Stimulated activated CD4-positive, alpha-beta T cell treated with anti-CD3 and anti-CD28 coated beads, Interleukin-2, amount 100 ng/mL, for 48 hours (primary cell): ENCODE measurements around the gene KIAA1586.
"Not testable (repeated sequence)": the region's sequence is repeated elsewhere in the genome, so short reads cannot be mapped to it uniquely, and the experiment has no call there.

ENCODE experiments used
- DNase-seq, 2 donors: peaks; one replicate each; pipeline ENCODE4 v3.0.0-alpha.2; 2020

The KIAA1586 gene

DNA sequence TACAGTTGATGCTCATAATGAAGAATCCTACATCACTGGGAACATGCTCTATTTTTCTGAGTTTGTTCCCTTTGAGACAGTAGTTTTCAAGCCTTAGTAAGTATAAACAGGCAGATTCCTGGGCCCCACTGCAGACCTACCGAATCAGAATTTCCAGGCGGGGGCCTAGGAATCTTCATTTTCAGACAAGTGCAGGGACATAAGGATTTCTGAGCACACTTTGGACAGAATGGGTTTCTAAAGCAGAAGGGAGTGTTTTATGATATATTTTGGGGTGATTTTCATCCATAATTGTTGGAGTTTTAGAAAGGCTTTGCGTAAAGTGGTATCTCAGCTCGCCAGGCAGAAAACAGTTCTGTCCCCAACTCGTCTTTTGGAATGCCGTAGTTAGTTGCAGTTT lies 1.4 kb downstream of the KIAA1586 start:
- DNase-seq = not testable (repeated sequence)

- DNase-seq = no peak
Observed at GRCh38 chr6:57048577-57048976, 2.1 kb downstream of the KIAA1586 start.

DNA sequence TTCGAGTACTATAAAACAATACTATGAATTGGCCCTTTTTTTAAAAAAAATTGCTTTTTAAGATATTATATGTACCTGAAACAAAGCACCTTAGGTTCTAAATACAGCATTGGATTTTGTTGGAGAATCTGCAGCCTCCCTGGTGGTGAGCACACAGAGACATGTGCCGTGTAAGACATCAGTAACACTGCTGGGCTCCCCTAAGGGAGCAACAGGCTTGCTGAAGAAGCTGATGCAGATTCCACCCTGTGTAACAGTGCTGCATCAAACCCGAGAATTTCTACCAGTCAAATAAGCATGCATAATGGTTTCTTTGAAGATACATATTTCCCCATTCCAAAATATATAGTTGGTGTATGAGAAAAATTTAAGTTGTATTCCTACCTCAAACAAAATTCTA lies 17.4 kb downstream of the KIAA1586 start:
- DNase-seq = no peak

- no peak for DNase-seq
Observed at GRCh38 chr6:57064809-57065208, 18.3 kb downstream of the KIAA1586 start.

DNA sequence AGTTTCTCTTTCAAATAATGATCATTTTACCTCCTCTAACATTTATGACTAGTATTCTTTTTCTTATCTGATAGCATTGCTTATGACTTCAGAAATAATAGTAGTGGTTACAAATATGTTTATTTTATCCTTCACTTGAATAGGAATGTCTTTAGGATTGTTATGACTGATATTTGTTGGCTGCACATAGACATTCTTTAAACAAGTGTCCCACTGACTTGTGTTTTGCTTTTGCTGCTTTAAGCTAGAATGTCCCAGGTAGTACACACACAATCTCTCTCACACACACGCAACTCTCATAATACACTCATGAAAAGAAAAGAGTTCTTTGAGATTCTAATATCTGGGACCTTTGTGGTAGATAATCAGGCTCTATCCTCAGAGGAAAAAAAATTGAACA lies 21.6 kb downstream of the KIAA1586 start:
- DNase-seq = no peak

DNA sequence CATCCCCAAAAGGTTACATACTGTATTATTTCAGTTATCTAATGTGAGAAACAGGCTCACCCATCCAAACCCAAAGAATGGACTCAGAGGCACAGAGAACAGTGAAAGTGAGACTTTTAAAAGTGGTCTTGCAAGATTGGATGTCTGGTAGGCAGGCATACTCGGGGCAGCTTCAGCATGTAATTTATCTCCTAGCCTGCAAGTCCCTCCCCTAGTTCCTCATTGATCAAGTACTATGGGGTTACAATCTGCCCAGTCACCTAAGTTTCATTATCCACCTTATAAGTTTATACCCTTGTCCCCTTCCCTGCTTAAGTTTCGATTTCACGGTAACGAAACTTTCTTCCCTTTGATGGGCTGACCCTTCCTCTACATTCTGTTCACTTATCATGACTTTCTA lies 22.7 kb downstream of the KIAA1586 start:
- DNase-seq = no peak

DNA sequence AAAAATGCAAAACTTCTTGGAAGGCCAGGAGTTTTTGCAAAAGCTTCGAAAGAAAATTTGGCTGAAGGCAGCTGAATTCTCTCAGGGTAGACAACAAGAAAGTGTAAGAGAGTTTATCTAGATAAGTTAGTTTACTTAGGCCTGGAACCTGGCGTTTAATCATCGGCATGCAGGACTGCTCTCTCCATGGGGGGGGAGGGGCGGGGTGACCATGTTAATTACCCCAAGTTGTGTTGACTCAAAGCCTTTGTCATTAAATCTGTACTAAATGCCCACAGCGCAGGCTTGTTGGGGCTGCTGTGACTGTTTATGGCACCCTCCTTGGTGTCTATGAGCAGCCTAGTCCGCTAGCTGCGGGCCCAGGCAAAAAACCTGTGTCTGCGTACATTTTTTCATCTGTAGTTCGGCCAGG lies 23.4 kb downstream of the KIAA1586 start:
- DNase-seq = no peak

- no peak for DNase-seq
Observed at GRCh38 chr6:57072108-57072507, 25.6 kb downstream of the KIAA1586 start.

DNA sequence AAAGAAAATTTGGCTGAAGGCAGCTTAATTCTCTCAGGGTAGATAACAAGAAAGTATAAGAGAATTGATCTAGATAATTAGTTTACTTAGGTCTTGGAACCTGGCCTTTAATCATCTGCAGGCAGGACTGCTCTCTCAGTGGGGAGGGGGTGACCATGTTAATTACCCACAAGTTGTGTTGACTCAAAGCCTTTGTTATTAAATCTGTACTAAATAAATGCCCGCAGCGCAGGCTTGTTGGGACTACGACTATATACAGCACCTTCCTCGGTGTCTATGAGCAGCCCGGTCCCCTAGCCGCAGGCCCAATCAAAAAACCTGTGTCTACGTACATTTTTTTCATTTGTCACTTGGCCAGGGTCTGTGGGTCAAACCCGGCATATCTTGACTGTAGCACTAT lies 27.9 kb downstream of the KIAA1586 start:
- DNase-seq = no peak

- DNase-seq = no peak
Observed at GRCh38 chr6:57075092-57075491, 28.6 kb downstream of the KIAA1586 start.

GRCh38 chr6:57078531-57079207 lies 32.2 kb downstream of the KIAA1586 start:
- no peak for DNase-seq

DNA sequence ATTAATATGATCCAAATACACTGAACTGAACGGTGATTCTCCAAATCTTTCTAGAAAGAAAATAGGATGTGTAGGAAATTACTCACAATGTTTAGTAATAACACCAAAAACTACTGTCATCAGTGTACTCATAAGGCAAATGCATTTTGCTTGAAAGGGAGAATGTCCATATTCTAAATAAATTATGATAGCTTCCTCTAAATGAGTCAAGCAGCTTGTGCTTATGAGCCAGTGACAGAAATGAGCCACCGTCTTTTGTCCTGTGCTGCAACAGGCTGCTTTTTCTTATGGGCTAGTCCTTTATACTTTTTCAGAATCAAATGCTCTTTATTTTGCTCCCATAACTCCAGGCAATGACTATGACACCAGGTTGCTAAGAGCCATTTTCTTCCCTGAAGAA lies 39.0 kb downstream of the KIAA1586 start:
- DNase-seq = no peak

- DNase-seq = no peak
Observed at GRCh38 chr6:57086843-57087242, 40.4 kb downstream of the KIAA1586 start.

GRCh38 chr6:57087916-57088315 lies 41.4 kb downstream of the KIAA1586 start:
- DNase-seq = no peak

- no peak for DNase-seq
Observed at GRCh38 chr6:57089265-57089664, 42.8 kb downstream of the KIAA1586 start.

DNA sequence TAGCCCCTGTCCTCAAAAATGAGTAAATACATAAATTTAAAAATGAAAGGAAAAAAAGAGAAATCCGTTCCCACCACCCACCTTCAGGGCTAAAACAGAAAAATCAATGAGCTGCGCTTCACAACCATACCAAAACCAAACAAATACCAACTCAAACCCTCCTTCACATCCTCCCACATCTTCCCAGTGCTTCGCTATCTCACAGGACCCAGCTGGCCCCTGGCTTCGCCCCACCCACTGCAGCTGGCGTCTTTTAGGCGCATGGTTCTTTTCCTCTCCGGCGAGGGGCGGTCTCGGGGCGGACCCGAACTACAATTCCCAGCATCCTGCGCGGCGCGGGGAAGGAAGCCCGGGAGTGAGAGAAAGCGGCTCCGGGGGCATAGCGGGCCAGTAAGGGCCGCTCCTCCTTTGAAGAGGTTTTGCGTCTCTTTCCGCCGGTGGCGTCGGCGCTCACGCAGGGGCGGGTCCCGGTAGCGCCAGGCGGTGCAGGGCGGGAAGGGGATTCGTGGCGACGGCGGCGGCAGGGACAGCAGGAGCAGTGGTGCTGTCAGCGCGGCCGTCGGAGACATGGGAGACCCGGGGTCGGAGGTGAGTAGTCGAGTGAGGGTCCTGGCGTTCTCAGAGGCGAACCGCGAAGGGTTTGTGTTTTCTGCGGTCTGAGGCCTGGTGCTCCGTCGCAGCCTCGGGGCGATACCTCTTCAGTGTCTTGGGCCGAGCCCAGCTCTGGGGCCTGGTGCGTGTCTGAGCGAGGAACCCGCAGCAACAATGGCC lies 43.4 kb downstream of the KIAA1586 start, which contains the start of gene ZNF451:
TSS of gene ZNF451 (plus strand) at position 502 of the 771 bp plus-strand sequence. CDS start at position 568, 66 bp downstream.
- DNase-seq = peak; percentile 94 to 95

GRCh38 chr6:57090458-57091067 lies 44.1 kb downstream of the KIAA1586 start:
- DNase-seq = not testable (repeated sequence)

GRCh38 chr6:57091375-57091774 lies 44.9 kb downstream of the KIAA1586 start:
- not testable (repeated sequence) for DNase-seq

DNA sequence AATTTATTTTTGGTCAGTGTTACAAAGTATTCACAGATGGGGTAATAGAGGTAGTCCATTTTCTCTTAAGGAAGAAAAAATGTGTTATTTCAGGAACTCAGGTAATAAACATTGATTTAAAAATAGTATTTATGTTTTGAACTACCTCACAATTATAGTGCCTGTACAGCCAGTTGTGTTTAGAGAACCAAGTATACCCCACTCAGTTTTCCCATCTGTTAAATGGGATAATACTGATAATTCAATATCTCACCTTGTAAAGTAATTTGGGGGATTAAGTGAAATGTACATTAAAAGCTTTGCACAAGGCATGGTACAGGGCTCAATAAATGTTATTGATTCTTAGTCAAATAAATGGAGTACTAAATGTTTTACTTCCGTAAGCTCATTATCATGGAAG lies 48.2 kb downstream of the KIAA1586 start:
- no peak for DNase-seq

GRCh38 chr6:57097596-57097995 lies 51.1 kb downstream of the KIAA1586 start:
- no peak for DNase-seq

DNA sequence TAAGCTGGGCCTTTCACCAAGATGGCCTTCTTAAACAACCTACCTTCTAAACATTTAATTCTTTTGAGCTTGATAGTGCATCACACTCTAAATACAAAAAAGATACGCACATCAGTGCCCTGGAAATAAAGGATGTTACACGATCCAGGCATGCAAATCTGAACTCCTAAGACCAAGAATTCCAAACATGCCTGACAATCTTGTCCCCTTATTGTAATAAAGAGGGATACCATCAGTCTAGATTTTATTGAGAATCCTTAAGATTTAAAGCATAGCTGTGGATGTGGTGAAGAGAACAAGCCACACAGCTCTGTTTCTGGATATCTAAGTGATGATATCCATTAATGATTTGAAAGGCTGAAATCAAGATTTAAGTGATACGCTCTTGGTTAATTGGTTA lies 56.5 kb downstream of the KIAA1586 start:
- DNase-seq = no peak

GRCh38 chr6:57104336-57104735 lies 57.8 kb downstream of the KIAA1586 start:
- DNase-seq = no peak
